ENCODE results near the gene EGR4. TPM values are rescaled to one million over a fixed set of nuclear protein-coding genes. Genes with fewer than 3 reads are reported as not detected.

Gene EGR4
- polyA plus RNA-seq, 1 of the 3 experiments (the other 2 are of a cell fraction): 0.02 TPM

DNA sequence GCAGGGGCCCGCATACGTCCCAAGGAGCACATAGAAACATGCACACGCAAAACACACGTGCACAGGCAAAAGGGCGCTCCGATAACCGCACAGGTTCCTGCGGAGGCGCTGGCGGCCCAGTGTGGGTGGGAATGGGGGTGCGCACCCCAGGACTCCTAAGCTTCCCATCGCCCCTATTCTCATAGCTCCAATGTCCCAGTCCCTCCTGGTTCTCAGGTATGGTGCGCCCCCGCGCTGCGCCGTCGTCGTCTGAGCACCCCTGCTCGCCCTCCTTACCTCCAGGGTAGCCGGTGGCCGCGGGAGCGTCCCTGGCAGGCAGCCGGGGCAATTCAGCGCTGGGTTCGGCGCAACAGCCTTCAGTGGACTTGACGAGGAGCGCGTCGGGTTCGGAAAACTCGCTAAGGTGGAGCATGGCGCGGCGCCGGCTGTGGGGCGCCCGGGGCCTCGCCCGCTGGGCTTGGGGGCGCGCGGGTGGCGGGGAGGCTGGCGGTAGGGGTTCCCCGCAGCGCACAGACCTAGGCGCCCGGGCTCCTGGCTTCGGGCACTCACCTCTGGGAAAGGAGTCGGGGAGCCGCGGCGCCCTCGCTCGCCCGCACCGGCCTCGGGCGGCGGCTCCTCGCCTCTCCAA lies 328 bp downstream of the EGR4 start:
- DNase-seq: peak; percentile 61
- Histone ChIP-seq H3K79me2 (ENCODE audit: insufficient read depth) (no peaks in the 10 kb centered on the region), H3K4me3 (ENCODE audit: low read depth in 2 of 2, low read length in 1 of 2) (peak overlapping the region; percentile 51 to 62), H3F3A (replicated peaks; ENCODE audit: insufficient read depth) (no peaks in the 10 kb centered on the region), H3K9ac (no peak overlapping the region), H3K27me3 (ENCODE audit: insufficient read depth) (peaks cover 54% of the 10 kb centered on the region), H3K4me2 (peak overlapping the region; percentile 89), H3K9me3 (no peaks in the 10 kb centered on the region), H3K27ac (ENCODE audit: low read depth in 2 of 2, low read length in 1 of 2) (no peak overlapping the region), H3K9me2 (no peaks in the 10 kb centered on the region), H4K20me1 (ENCODE audit: insufficient read depth) (peaks cover 5% of the 10 kb centered on the region; the same call in 1 of the 2 replicates), H2AFZ (ENCODE audit: low read depth) (0 out of 2 replicates have a peak overlapping the region, but pooled peaks have one; percentile 22), H3K36me3 (replicated peaks in 1 of 2; ENCODE audit: control insufficient read depth in 1 of 2, insufficient read depth in 2 of 2, low read length in 1 of 2) (no peaks in the 10 kb centered on the region), H3K4me1 (ENCODE audit: control insufficient read depth in 1 of 2, insufficient read depth in 2 of 2, low read depth in 1 of 2, low read length in 1 of 2) (peaks cover 0 to 15% of the 10 kb centered on the region in 2 experiments; a peak in 1 of 4 replicates)
- TF ChIP-seq, protein P1, sequence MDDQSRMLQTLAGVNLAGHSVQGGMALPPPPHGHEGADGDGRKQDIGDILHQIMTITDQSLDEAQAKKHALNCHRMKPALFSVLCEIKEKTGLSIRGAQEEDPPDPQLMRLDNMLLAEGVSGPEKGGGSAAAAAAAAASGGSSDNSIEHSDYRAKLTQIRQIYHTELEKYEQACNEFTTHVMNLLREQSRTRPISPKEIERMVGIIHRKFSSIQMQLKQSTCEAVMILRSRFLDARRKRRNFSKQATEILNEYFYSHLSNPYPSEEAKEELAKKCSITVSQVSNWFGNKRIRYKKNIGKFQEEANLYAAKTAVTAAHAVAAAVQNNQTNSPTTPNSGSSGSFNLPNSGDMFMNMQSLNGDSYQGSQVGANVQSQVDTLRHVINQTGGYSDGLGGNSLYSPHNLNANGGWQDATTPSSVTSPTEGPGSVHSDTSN (IDR thresholded peaks at IDR 0.05): no peak
- TF ChIP-seq GABPA (IDR thresholded peaks at IDR 0.05; ENCODE audit: low read depth) (no peak), TEAD4 (IDR thresholded peaks at IDR 0.05; ENCODE audit: borderline replicate concordance, insufficient read depth) (no peak), FOXM1 (IDR thresholded peaks at IDR 0.05; ENCODE audit: low read depth) (no peak), CHD2 (IDR thresholded peaks at IDR 0.05; ENCODE audit: low read length, partially characterized antibody) (no peak), YY1 (IDR thresholded peaks at IDR 0.05; ENCODE audit: low read depth) (no peak), POLR2AphosphoS5 (IDR thresholded peaks at IDR 0.05; ENCODE audit: low read depth, low read length) (no peak), FOSL2 (IDR thresholded peaks at IDR 0.05; ENCODE audit: borderline replicate concordance, low read depth) (no peak), RCOR1 (IDR thresholded peaks at IDR 0.05; ENCODE audit: low read length) (no peak), NRF1 (IDR thresholded peaks at IDR 0.05; ENCODE audit: low read depth, low read length) (no peak), JUND (IDR thresholded peaks at IDR 0.05) (no peak), RFX5 (IDR thresholded peaks at IDR 0.05; ENCODE audit: low read length) (no peak), SIN3A (IDR thresholded peaks at IDR 0.05; ENCODE audit: borderline replicate concordance, low read depth, low read length) (no peak)
- TF ChIP-seq, protein P2, sequence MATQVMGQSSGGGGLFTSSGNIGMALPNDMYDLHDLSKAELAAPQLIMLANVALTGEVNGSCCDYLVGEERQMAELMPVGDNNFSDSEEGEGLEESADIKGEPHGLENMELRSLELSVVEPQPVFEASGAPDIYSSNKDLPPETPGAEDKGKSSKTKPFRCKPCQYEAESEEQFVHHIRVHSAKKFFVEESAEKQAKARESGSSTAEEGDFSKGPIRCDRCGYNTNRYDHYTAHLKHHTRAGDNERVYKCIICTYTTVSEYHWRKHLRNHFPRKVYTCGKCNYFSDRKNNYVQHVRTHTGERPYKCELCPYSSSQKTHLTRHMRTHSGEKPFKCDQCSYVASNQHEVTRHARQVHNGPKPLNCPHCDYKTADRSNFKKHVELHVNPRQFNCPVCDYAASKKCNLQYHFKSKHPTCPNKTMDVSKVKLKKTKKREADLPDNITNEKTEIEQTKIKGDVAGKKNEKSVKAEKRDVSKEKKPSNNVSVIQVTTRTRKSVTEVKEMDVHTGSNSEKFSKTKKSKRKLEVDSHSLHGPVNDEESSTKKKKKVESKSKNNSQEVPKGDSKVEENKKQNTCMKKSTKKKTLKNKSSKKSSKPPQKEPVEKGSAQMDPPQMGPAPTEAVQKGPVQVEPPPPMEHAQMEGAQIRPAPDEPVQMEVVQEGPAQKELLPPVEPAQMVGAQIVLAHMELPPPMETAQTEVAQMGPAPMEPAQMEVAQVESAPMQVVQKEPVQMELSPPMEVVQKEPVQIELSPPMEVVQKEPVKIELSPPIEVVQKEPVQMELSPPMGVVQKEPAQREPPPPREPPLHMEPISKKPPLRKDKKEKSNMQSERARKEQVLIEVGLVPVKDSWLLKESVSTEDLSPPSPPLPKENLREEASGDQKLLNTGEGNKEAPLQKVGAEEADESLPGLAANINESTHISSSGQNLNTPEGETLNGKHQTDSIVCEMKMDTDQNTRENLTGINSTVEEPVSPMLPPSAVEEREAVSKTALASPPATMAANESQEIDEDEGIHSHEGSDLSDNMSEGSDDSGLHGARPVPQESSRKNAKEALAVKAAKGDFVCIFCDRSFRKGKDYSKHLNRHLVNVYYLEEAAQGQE (IDR thresholded peaks at IDR 0.05; ENCODE audit: low read depth, low read length): no peak
- TF ChIP-seq, protein P3, sequence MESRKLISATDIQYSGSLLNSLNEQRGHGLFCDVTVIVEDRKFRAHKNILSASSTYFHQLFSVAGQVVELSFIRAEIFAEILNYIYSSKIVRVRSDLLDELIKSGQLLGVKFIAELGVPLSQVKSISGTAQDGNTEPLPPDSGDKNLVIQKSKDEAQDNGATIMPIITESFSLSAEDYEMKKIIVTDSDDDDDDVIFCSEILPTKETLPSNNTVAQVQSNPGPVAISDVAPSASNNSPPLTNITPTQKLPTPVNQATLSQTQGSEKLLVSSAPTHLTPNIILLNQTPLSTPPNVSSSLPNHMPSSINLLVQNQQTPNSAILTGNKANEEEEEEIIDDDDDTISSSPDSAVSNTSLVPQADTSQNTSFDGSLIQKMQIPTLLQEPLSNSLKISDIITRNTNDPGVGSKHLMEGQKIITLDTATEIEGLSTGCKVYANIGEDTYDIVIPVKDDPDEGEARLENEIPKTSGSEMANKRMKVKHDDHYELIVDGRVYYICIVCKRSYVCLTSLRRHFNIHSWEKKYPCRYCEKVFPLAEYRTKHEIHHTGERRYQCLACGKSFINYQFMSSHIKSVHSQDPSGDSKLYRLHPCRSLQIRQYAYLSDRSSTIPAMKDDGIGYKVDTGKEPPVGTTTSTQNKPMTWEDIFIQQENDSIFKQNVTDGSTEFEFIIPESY (IDR thresholded peaks at IDR 0.05; ENCODE audit: borderline replicate concordance, low read depth): no peak
- POLR2A ChIA-PET: interaction anchor here (1.3 kb wide), 1 partner anchor 59 kb away, joined by 3 read pairs; the partner anchor contains the start of gene CCT7
- 4% methylated on average over 21 of the region's 64 CpGs for WGBS (ENCODE audit: low lambda C conversion rate)
- CTCF ChIA-PET: interaction anchor here (1.0 to 4.7 kb wide), 8 partner anchors 12 to 116 kb away, joined by 3 to 27 read pairs (median 4); partner anchors contain the start of genes CCT7 and PRADC1
